Kidney capillary endothelial cell (primary cell): ENCODE measurements around the gene SUN5.

Experiments
- DNase-seq: peaks from one replicate; pipeline ENCODE4 v3.0.0-alpha.2; 2018; ENCODE audit warnings: low spot score

The SUN5 gene

GRCh38 chr20:33014336-33015113 is 10.3 kb upstream of the SUN5 start:
- DNase-seq = no peak

GRCh38 chr20:33013701-33014326 is 9.6 kb upstream of the SUN5 start:
- DNase-seq = no peak

- DNase-seq = no peak
These were observed 8.3 kb upstream of the SUN5 start for GRCh38 chr20:33012327-33013189.

GRCh38 chr20:33010674-33011449 is 6.6 kb upstream of the SUN5 start:
- no peak for DNase-seq

GRCh38 chr20:33010133-33010504 is 5.9 kb upstream of the SUN5 start:
- no peak for DNase-seq

GRCh38 chr20:33009214-33010132 is 5.2 kb upstream of the SUN5 start:
- peak; percentile 2 for DNase-seq

GRCh38 chr20:33008336-33009213 is 4.3 kb upstream of the SUN5 start:
- DNase-seq = no peak

- no peak for DNase-seq
These were observed 3.4 kb upstream of the SUN5 start, which contains the start of gene BPIFB2 for GRCh38 chr20:33007376-33008335. Gene BPIFB2, plus strand, starts transcription at chr20:33007704. Its CDS starts 871 bp downstream, at chr20:33008575.

- no peak for DNase-seq
These were observed 2.6 kb upstream of the SUN5 start for GRCh38 chr20:33006776-33007375.

GRCh38 chr20:33005908-33006775 is 1.9 kb upstream of the SUN5 start:
- DNase-seq = no peak

- no peak for DNase-seq
These were observed 916 bp upstream of the SUN5 start for GRCh38 chr20:33005132-33005566.

GRCh38 chr20:33002087-33002808 is 2.0 kb downstream of the SUN5 start:
- no peak for DNase-seq

- no peak for DNase-seq
These were observed 3.3 kb downstream of the SUN5 start for GRCh38 chr20:33000802-33001466.

GRCh38 chr20:32999603-33000250 is 4.5 kb downstream of the SUN5 start:
- DNase-seq = no peak

GRCh38 chr20:32997431-32997830 is 6.8 kb downstream of the SUN5 start:
- DNase-seq = no peak
